ENCODE measurements around the gene ROCK2.

Gene ROCK2

GRCh38 chr2:11377928-11378545, 33.6 kb upstream of the ROCK2 start:
- CTCF ChIA-PET = no interaction called here
- no peak for TF ChIP-seq CTCF (conservative IDR thresholded peaks at IDR 0.05; ENCODE audit: low read depth)
- POLR2A ChIA-PET (ENCODE audit: low non-redundant PET) = no interaction called here
- DNase-seq (ENCODE audit: low spot score) = no peak
- peak overlapping the region; percentile 73; the same call in 1 of the 2 replicates for H3K27ac ChIP-seq

GRCh38 chr2:11376071-11376470, 31.6 kb upstream of the ROCK2 start:
- no peak for DNase-seq (ENCODE audit: low spot score)
- H3K27ac ChIP-seq = no peak overlapping the region; the same call in 1 of the 2 replicates
- TF ChIP-seq CTCF (conservative IDR thresholded peaks at IDR 0.05; ENCODE audit: low read depth) = no peak
- POLR2A ChIA-PET (ENCODE audit: low non-redundant PET) = interaction anchor here (0.6 kb wide), 1 partner anchor 26 kb away, joined by 3 read pairs; no protein-coding TSS in a partner anchor
- CTCF ChIA-PET = interaction anchor here (1.0 kb wide), 1 partner anchor 59 kb away, joined by 3 read pairs; no protein-coding TSS in a partner anchor

GRCh38 chr2:11375689-11376027, 31.2 kb upstream of the ROCK2 start:
- peak overlapping the region; percentile 98 for H3K27ac ChIP-seq
- TF ChIP-seq CTCF (conservative IDR thresholded peaks at IDR 0.05; ENCODE audit: low read depth) = no peak
- CTCF ChIA-PET = interaction anchor here (0.6 to 0.7 kb wide), 2 partner anchors 19 to 210 kb away, joined by 3 to 4 read pairs; no protein-coding TSS in a partner anchor
- POLR2A ChIA-PET (ENCODE audit: low non-redundant PET) = no interaction called here
- DNase-seq (ENCODE audit: low spot score) = no peak

- ChIA-PET CTCF (interaction anchor here (0.6 to 1.2 kb wide), 4 partner anchors 10 to 210 kb away, joined by 3 to 4 read pairs (median 4); no protein-coding TSS in a partner anchor), POLR2A (ENCODE audit: low non-redundant PET) (interaction anchor here (1.5 kb wide), 1 partner anchor 30 kb away, joined by 5 read pairs; the partner anchor contains the start of gene ROCK2)
- DNase-seq (ENCODE audit: low spot score) = no peak
- no peak for TF ChIP-seq CTCF (conservative IDR thresholded peaks at IDR 0.05; ENCODE audit: low read depth)
- H3K27ac ChIP-seq = peak overlapping the region; percentile 98
These were observed 30.7 kb upstream of the ROCK2 start for GRCh38 chr2:11375025-11375688.

GRCh38 chr2:11373096-11373495, 28.7 kb upstream of the ROCK2 start:
- no peak for DNase-seq (ENCODE audit: low spot score)
- no peak for TF ChIP-seq CTCF (conservative IDR thresholded peaks at IDR 0.05; ENCODE audit: low read depth)
- POLR2A ChIA-PET (ENCODE audit: low non-redundant PET) = no interaction called here
- CTCF ChIA-PET = interaction anchor here (0.8 kb wide), 1 partner anchor 1559 kb away, joined by 3 read pairs; no protein-coding TSS in a partner anchor
- no peak overlapping the region for H3K27ac ChIP-seq

GRCh38 chr2:11371092-11371937, 26.9 kb upstream of the ROCK2 start:
- TF ChIP-seq CTCF (conservative IDR thresholded peaks at IDR 0.05; ENCODE audit: low read depth) = no peak
- POLR2A ChIA-PET (ENCODE audit: low non-redundant PET) = no interaction called here
- CTCF ChIA-PET = no interaction called here
- peak overlapping the region; percentile 82 for H3K27ac ChIP-seq
- no peak for DNase-seq (ENCODE audit: low spot score)
